Loucy (cell line): ENCODE measurements around the gene CTNNBL1.

Experiments used
- H2AFZ ChIP-seq: fragments of 200-600 bp; sonication (generic); 2 replicates; pipeline ENCODE4 v1.6.0; 2016; ENCODE audit warnings: antibody characterized with exemption, mild to moderate bottlenecking, low read length, moderate library complexity
- H3F3A ChIP-seq: fragments of 200-600 bp; 2 replicates; pipeline ENCODE4 v1.6.0; 2016; ENCODE audit warnings: antibody characterized with exemption, low read depth, mild to moderate bottlenecking
- H3K27me3 ChIP-seq: fragments of 200-600 bp; sonication (generic); 2 replicates; pipeline ENCODE4 v1.6.1; 2014; ENCODE audit warnings: low read length, mild to moderate bottlenecking; ENCODE audit not compliant: insufficient read depth, poor library complexity, severe bottlenecking
- H3K36me3 ChIP-seq: fragments of 200-600 bp; sonication (generic); 2 replicates; pipeline ENCODE4 v1.6.1; 2016; ENCODE audit warnings: low read length; ENCODE audit not compliant: insufficient read depth
- H3K4me1 ChIP-seq: fragments of 200-600 bp; sonication (generic); 2 replicates; pipeline ENCODE4 v1.5.1; 2014; ENCODE audit warnings: low read length, mild to moderate bottlenecking; ENCODE audit not compliant: insufficient read depth, poor library complexity, severe bottlenecking
- H3K4me2 ChIP-seq: fragments of 200-600 bp; sonication (generic); 2 replicates; pipeline ENCODE4 v1.6.0; 2014; ENCODE audit warnings: antibody characterized with exemption, low read length, low read depth, mild to moderate bottlenecking; ENCODE audit not compliant: poor library complexity, severe bottlenecking
- H3K4me3 ChIP-seq: fragments of 200-600 bp; sonication (generic); 2 replicates; pipeline ENCODE4 v1.5.1; 2014; ENCODE audit warnings: low read length, mild to moderate bottlenecking, mixed read lengths; ENCODE audit not compliant: poor library complexity, severe bottlenecking
- H3K79me2 ChIP-seq: fragments of 200-600 bp; sonication (generic); 2 replicates; pipeline ENCODE4 v1.6.1; 2014; ENCODE audit warnings: low read length; ENCODE audit not compliant: insufficient read depth
- H3K9ac ChIP-seq: fragments of 200-600 bp; sonication (generic); 2 replicates; pipeline ENCODE4 v1.6.0; 2014; ENCODE audit warnings: mild to moderate bottlenecking, low read depth, low read length, moderate library complexity; ENCODE audit not compliant: poor library complexity, severe bottlenecking
- H3K9me2 ChIP-seq: fragments of 200-600 bp; sonication (generic); replicated peaks from 2 replicates; pipeline ENCODE4 v1.6.1; 2016; ENCODE audit warnings: low read depth, low read length, mixed read lengths
- H3K9me3 ChIP-seq: fragments of 200-600 bp; sonication (generic); 2 replicates; pipeline ENCODE4 v1.6.1; 2014; ENCODE audit warnings: mild to moderate bottlenecking, antibody characterized with exemption, low read length, low read depth; ENCODE audit not compliant: insufficient read depth
- H4K20me1 ChIP-seq: fragments of 200-600 bp; sonication (generic); 2 replicates; pipeline ENCODE4 v1.6.0; 2014; ENCODE audit warnings: antibody characterized with exemption, low read length, mild to moderate bottlenecking; ENCODE audit not compliant: insufficient read depth, poor library complexity, severe bottlenecking
- CTCF ChIP-seq: fragments of 200-600 bp; sonication (generic); conservative IDR thresholded peaks from 2 replicates; pipeline ENCODE4 v1.5.1; 2014; ENCODE audit warnings: mild to moderate bottlenecking, antibody characterized with exemption, low read length
- EZH2phosphoT487 ChIP-seq: fragments of 200-600 bp; IDR thresholded peaks from 2 replicates; pipeline ENCODE4 v1.6.1; 2018; ENCODE audit warnings: antibody characterized with exemption, mild to moderate bottlenecking, moderate library complexity, borderline replicate concordance

CTNNBL1 gene

GRCh38 chr20:37920270-37920669 is 226.4 kb downstream of the CTNNBL1 start:
- H3K79me2 ChIP-seq: no peaks in the 10 kb centered on the region
- no peaks in the 10 kb centered on the region for H3K4me1 ChIP-seq
- no peaks in the 10 kb centered on the region for H3K36me3 ChIP-seq
- H3K4me3 ChIP-seq: no peak overlapping the region
- TF ChIP-seq CTCF (no peak), EZH2phosphoT487 (no peak)
- no peaks in the 10 kb centered on the region for H3K9me2 ChIP-seq
- H3K9me3 ChIP-seq: no peaks in the 10 kb centered on the region
- H3K4me2 ChIP-seq: no peak overlapping the region
- no peak overlapping the region for H3K9ac ChIP-seq
- H3K27me3 ChIP-seq: no peaks in the 10 kb centered on the region
- H3F3A ChIP-seq: no peaks in the 10 kb centered on the region
- H4K20me1 ChIP-seq: no peaks in the 10 kb centered on the region
- no peak overlapping the region for H2AFZ ChIP-seq

- Histone ChIP-seq H2AFZ (no peak overlapping the region), H3K9ac (no peak overlapping the region), H3K9me2 (no peaks in the 10 kb centered on the region), H3K9me3 (no peaks in the 10 kb centered on the region), H3K27me3 (no peaks in the 10 kb centered on the region), H4K20me1 (no peaks in the 10 kb centered on the region), H3K4me2 (no peak overlapping the region), H3K36me3 (no peaks in the 10 kb centered on the region), H3K4me3 (no peak overlapping the region), H3K79me2 (no peaks in the 10 kb centered on the region), H3K4me1 (no peaks in the 10 kb centered on the region), H3F3A (no peaks in the 10 kb centered on the region)
- TF ChIP-seq EZH2phosphoT487: no peak
- no peak for TF ChIP-seq CTCF
Observed at GRCh38 chr20:37920679-37921322, 227.0 kb downstream of the CTNNBL1 start.

GRCh38 chr20:37921341-37921929 is 227.6 kb downstream of the CTNNBL1 start:
- Histone ChIP-seq H3K36me3 (no peaks in the 10 kb centered on the region), H3K9me3 (no peaks in the 10 kb centered on the region), H4K20me1 (no peaks in the 10 kb centered on the region), H3K4me3 (no peak overlapping the region), H3K9me2 (no peaks in the 10 kb centered on the region), H2AFZ (no peak overlapping the region), H3K79me2 (no peaks in the 10 kb centered on the region), H3K9ac (no peak overlapping the region), H3K4me2 (no peak overlapping the region), H3F3A (no peaks in the 10 kb centered on the region), H3K27me3 (no peaks in the 10 kb centered on the region), H3K4me1 (no peaks in the 10 kb centered on the region)
- no peak for TF ChIP-seq EZH2phosphoT487
- TF ChIP-seq CTCF: no peak
